ENCODE data around the gene GJB4.

GJB4 gene

GRCh38 chr1:34746101-34746500 is 13.4 kb upstream of the GJB4 start:
- no peaks in the 10 kb centered on the region for H3K9me3 ChIP-seq (ENCODE audit: control insufficient read depth, low read length)
- no peak overlapping the region for H3K23ac ChIP-seq (ENCODE audit: low read length in 2 of 2)
- no peaks in the 10 kb centered on the region for H3K79me1 ChIP-seq (replicated peaks; ENCODE audit: low read length, poor library complexity, severe bottlenecking)
- H3K27me3 ChIP-seq (ENCODE audit: control insufficient read depth in 1 of 2, insufficient read depth in 1 of 2, low read length in 2 of 2): peaks cover 15 to 85% of the 10 kb centered on the region in 2 experiments
- H4K91ac ChIP-seq (ENCODE audit: low read length): no peak overlapping the region
- no peak overlapping the region for H2BK120ac ChIP-seq (ENCODE audit: low read depth, low read length)
- H3K9ac ChIP-seq (ENCODE audit: low read length): no peak overlapping the region
- H3K18ac ChIP-seq (ENCODE audit: low read depth in 1 of 2, low read length in 2 of 2): no peak overlapping the region
- H3K36me3 ChIP-seq (ENCODE audit: control insufficient read depth in 1 of 2, insufficient read depth in 2 of 2, low read depth in 1 of 2, low read length in 2 of 2): no peaks in the 10 kb centered on the region
- H2BK12ac ChIP-seq (ENCODE audit: low read length in 2 of 2): no peak overlapping the region
- DNase-seq: no peak
- no peak overlapping the region for H3K4ac ChIP-seq (ENCODE audit: low read depth in 1 of 2, low read length in 2 of 2)
- H3K14ac ChIP-seq (ENCODE audit: low read length in 2 of 2): no peak overlapping the region
- no peak overlapping the region for H2AK5ac ChIP-seq (ENCODE audit: low read length, severe bottlenecking)
- H2AFZ ChIP-seq (ENCODE audit: low read depth, low read length): no peak overlapping the region
- no peak overlapping the region for H3K27ac ChIP-seq (ENCODE audit: low read length, poor library complexity, severe bottlenecking)
- WGBS: 99% methylated on average over 4 of the region's 4 CpGs
- H2BK5ac ChIP-seq (ENCODE audit: low read depth, low read length, poor library complexity, severe bottlenecking): no peak overlapping the region
- H3K4me3 ChIP-seq (ENCODE audit: insufficient read depth in 1 of 2, low read depth in 1 of 2, low read length in 2 of 2): no peak overlapping the region
- H3K4me2 ChIP-seq (ENCODE audit: low read length, poor library complexity, severe bottlenecking): no peak overlapping the region
- no peak overlapping the region for H2BK15ac ChIP-seq (ENCODE audit: low read depth, poor library complexity, severe bottlenecking)
- no peak overlapping the region for H4K8ac ChIP-seq (ENCODE audit: low read length)
- no peaks in the 10 kb centered on the region for H3K4me1 ChIP-seq (ENCODE audit: control insufficient read depth, insufficient read depth, low read depth, low read length)

GRCh38 chr1:34746785-34747637 is 12.5 kb upstream of the GJB4 start:
- WGBS: 68% methylated on average over 13 of the region's 18 CpGs

GRCh38 chr1:34747638-34747941 is 11.9 kb upstream of the GJB4 start:
- H2BK12ac ChIP-seq (ENCODE audit: low read length in 2 of 2): no peak overlapping the region
- WGBS: 71% methylated on average over 6 of the region's 6 CpGs

More at GRCh38 chr1:34746785-34747637, 12.5 kb upstream of the GJB4 start:
- H3K27ac ChIP-seq (ENCODE audit: low read length, poor library complexity, severe bottlenecking): no peak overlapping the region
- no peak overlapping the region for H2BK5ac ChIP-seq (ENCODE audit: low read depth, low read length, poor library complexity, severe bottlenecking)
- H2BK12ac ChIP-seq (ENCODE audit: low read length in 2 of 2): no peak overlapping the region
- H3K23ac ChIP-seq (ENCODE audit: low read length in 2 of 2): no peak overlapping the region
- H3K9ac ChIP-seq (ENCODE audit: low read length): no peak overlapping the region
- H3K4me2 ChIP-seq (ENCODE audit: low read length, poor library complexity, severe bottlenecking): no peak overlapping the region
- DNase-seq: no peak
- no peak overlapping the region for H3K4me3 ChIP-seq (ENCODE audit: insufficient read depth in 1 of 2, low read depth in 1 of 2, low read length in 2 of 2)
- H3K4me1 ChIP-seq (ENCODE audit: control insufficient read depth, insufficient read depth, low read depth, low read length): no peaks in the 10 kb centered on the region
- no peaks in the 10 kb centered on the region for H3K36me3 ChIP-seq (ENCODE audit: control insufficient read depth in 1 of 2, insufficient read depth in 2 of 2, low read depth in 1 of 2, low read length in 2 of 2)
- no peak overlapping the region for H3K4ac ChIP-seq (ENCODE audit: low read depth in 1 of 2, low read length in 2 of 2)
- no peak overlapping the region for H4K8ac ChIP-seq (ENCODE audit: low read length)
- H3K27me3 ChIP-seq (ENCODE audit: control insufficient read depth in 1 of 2, insufficient read depth in 1 of 2, low read length in 2 of 2): peaks cover 8 to 78% of the 10 kb centered on the region in 2 experiments
- H3K18ac ChIP-seq (ENCODE audit: low read depth in 1 of 2, low read length in 2 of 2): no peak overlapping the region
- H3K9me3 ChIP-seq (ENCODE audit: control insufficient read depth, low read length): no peaks in the 10 kb centered on the region
- no peak overlapping the region for H2BK15ac ChIP-seq (ENCODE audit: low read depth, poor library complexity, severe bottlenecking)
- H3K14ac ChIP-seq (ENCODE audit: low read length in 2 of 2): no peak overlapping the region
- H2AFZ ChIP-seq (ENCODE audit: low read depth, low read length): no peak overlapping the region
- H2AK5ac ChIP-seq (ENCODE audit: low read length, severe bottlenecking): no peak overlapping the region
- H3K79me1 ChIP-seq (replicated peaks; ENCODE audit: low read length, poor library complexity, severe bottlenecking): no peaks in the 10 kb centered on the region
- H2BK120ac ChIP-seq (ENCODE audit: low read depth, low read length): no peak overlapping the region
- no peak overlapping the region for H4K91ac ChIP-seq (ENCODE audit: low read length)

GRCh38 chr1:34749992-34750391 is 9.5 kb upstream of the GJB4 start:
- Histone ChIP-seq H3K36me3 (ENCODE audit: control insufficient read depth in 1 of 2, insufficient read depth in 2 of 2, low read depth in 1 of 2, low read length in 2 of 2) (no peaks in the 10 kb centered on the region), H2BK5ac (ENCODE audit: low read depth, low read length, poor library complexity, severe bottlenecking) (no peak overlapping the region), H3K14ac (ENCODE audit: low read length in 2 of 2) (no peak overlapping the region), H2AK5ac (ENCODE audit: low read length, severe bottlenecking) (no peak overlapping the region), H3K79me1 (replicated peaks; ENCODE audit: low read length, poor library complexity, severe bottlenecking) (no peaks in the 10 kb centered on the region), H3K9ac (ENCODE audit: low read length) (no peak overlapping the region), H2BK120ac (ENCODE audit: low read depth, low read length) (no peak overlapping the region), H3K4ac (ENCODE audit: low read depth in 1 of 2, low read length in 2 of 2) (no peak overlapping the region), H3K27me3 (ENCODE audit: control insufficient read depth in 1 of 2, insufficient read depth in 1 of 2, low read length in 2 of 2) (peaks cover 0 to 66% of the 10 kb centered on the region in 2 experiments), H3K4me3 (ENCODE audit: insufficient read depth in 1 of 2, low read depth in 1 of 2, low read length in 2 of 2) (no peak overlapping the region), H2BK12ac (ENCODE audit: low read length in 2 of 2) (no peak overlapping the region), H2BK15ac (ENCODE audit: low read depth, poor library complexity, severe bottlenecking) (no peak overlapping the region), H4K91ac (ENCODE audit: low read length) (no peak overlapping the region), H3K27ac (ENCODE audit: low read length, poor library complexity, severe bottlenecking) (no peak overlapping the region), H3K4me1 (ENCODE audit: control insufficient read depth, insufficient read depth, low read depth, low read length) (no peaks in the 10 kb centered on the region), H2AFZ (ENCODE audit: low read depth, low read length) (no peak overlapping the region), H3K9me3 (ENCODE audit: control insufficient read depth, low read length) (peaks cover 11% of the 10 kb centered on the region), H3K18ac (ENCODE audit: low read depth in 1 of 2, low read length in 2 of 2) (no peak overlapping the region), H4K8ac (ENCODE audit: low read length) (no peak overlapping the region), H3K4me2 (ENCODE audit: low read length, poor library complexity, severe bottlenecking) (no peak overlapping the region), H3K23ac (ENCODE audit: low read length in 2 of 2) (no peak overlapping the region)
- no peak for DNase-seq
- WGBS: 41% methylated on average over 8 of the region's 8 CpGs

More at GRCh38 chr1:34747638-34747941, 11.9 kb upstream of the GJB4 start:
- H3K79me1 ChIP-seq (replicated peaks; ENCODE audit: low read length, poor library complexity, severe bottlenecking): no peaks in the 10 kb centered on the region
- no peak overlapping the region for H3K9ac ChIP-seq (ENCODE audit: low read length)
- H3K14ac ChIP-seq (ENCODE audit: low read length in 2 of 2): no peak overlapping the region
- no peak overlapping the region for H3K18ac ChIP-seq (ENCODE audit: low read depth in 1 of 2, low read length in 2 of 2)
- H3K4me1 ChIP-seq (ENCODE audit: control insufficient read depth, insufficient read depth, low read depth, low read length): no peaks in the 10 kb centered on the region
- no peak overlapping the region for H4K91ac ChIP-seq (ENCODE audit: low read length)
- DNase-seq: no peak
- H2BK5ac ChIP-seq (ENCODE audit: low read depth, low read length, poor library complexity, severe bottlenecking): no peak overlapping the region
- H3K27ac ChIP-seq (ENCODE audit: low read length, poor library complexity, severe bottlenecking): no peak overlapping the region
- peaks cover under 1% of the 10 kb centered on the region for H3K9me3 ChIP-seq (ENCODE audit: control insufficient read depth, low read length)
- peaks cover 4 to 73% of the 10 kb centered on the region in 2 experiments for H3K27me3 ChIP-seq (ENCODE audit: control insufficient read depth in 1 of 2, insufficient read depth in 1 of 2, low read length in 2 of 2)
- no peak overlapping the region for H3K4ac ChIP-seq (ENCODE audit: low read depth in 1 of 2, low read length in 2 of 2)
- no peak overlapping the region for H4K8ac ChIP-seq (ENCODE audit: low read length)
- H3K23ac ChIP-seq (ENCODE audit: low read length in 2 of 2): no peak overlapping the region
- H2AFZ ChIP-seq (ENCODE audit: low read depth, low read length): no peak overlapping the region
- no peaks in the 10 kb centered on the region for H3K36me3 ChIP-seq (ENCODE audit: control insufficient read depth in 1 of 2, insufficient read depth in 2 of 2, low read depth in 1 of 2, low read length in 2 of 2)
- no peak overlapping the region for H2BK120ac ChIP-seq (ENCODE audit: low read depth, low read length)
- no peak overlapping the region for H2AK5ac ChIP-seq (ENCODE audit: low read length, severe bottlenecking)
- H3K4me2 ChIP-seq (ENCODE audit: low read length, poor library complexity, severe bottlenecking): no peak overlapping the region
- H3K4me3 ChIP-seq (ENCODE audit: insufficient read depth in 1 of 2, low read depth in 1 of 2, low read length in 2 of 2): no peak overlapping the region
- no peak overlapping the region for H2BK15ac ChIP-seq (ENCODE audit: low read depth, poor library complexity, severe bottlenecking)
